Endometrial microvascular endothelial cells (primary cell): ENCODE data around the gene ARMC3. TPM values are rescaled to one million over a fixed set of nuclear protein-coding genes. Genes with fewer than 3 reads are reported as not detected.
"Not testable (repeated sequence)": the region's sequence is repeated elsewhere in the genome, so short reads cannot be mapped to it uniquely, and the experiment has no call there.

Source experiments
- in situ Hi-C: cut with HindIII; loops from 2 replicates; pipeline ENCODE4 v1.10.0; 2017; ENCODE audit warnings: low sequenced_read_pairs, low pct_unique_long_range_greater_than_20kb; ENCODE audit errors: inconsistent ontology term
- total RNA-seq: library from RNA; depleted of rRNA; stranded (reverse); fragments of >200 nt; gene quantifications from one replicate; pipeline ENCODE4 v1.2.3, GENCODE V29; 2015; ENCODE audit errors: inconsistent ontology term

The ARMC3 gene
- total RNA-seq, 1 donor from 2014 or later, result not detected

- in situ Hi-C loops, result no loop called here
These were observed 14.3 kb upstream of the ARMC3 start for GRCh38 chr10:22913474-22914092.

GRCh38 chr10:22915314-22915713 is 12.5 kb upstream of the ARMC3 start:
- in situ Hi-C loops, result no loop called here

GRCh38 chr10:22925088-22925487 is 2.8 kb upstream of the ARMC3 start:
- in situ Hi-C loops, result no loop called here

- in situ Hi-C loops, result no loop called here
These were observed 687 bp upstream of the ARMC3 start for GRCh38 chr10:22927166-22927565.

- in situ Hi-C loops, result not testable (repeated sequence)
These were observed 1.2 kb downstream of the ARMC3 start for GRCh38 chr10:22929053-22929452.

- in situ Hi-C loops, result no loop called here
These were observed 4.1 kb downstream of the ARMC3 start for GRCh38 chr10:22931948-22932347.

GRCh38 chr10:22932626-22933370 is 4.9 kb downstream of the ARMC3 start:
- in situ Hi-C loops, result no loop called here

- in situ Hi-C loops, result no loop called here
These were observed 6.9 kb downstream of the ARMC3 start for GRCh38 chr10:22934726-22935125.

GRCh38 chr10:22942437-22942836 is 14.6 kb downstream of the ARMC3 start:
- in situ Hi-C loops, result no loop called here

GRCh38 chr10:22945934-22946673 is 18.3 kb downstream of the ARMC3 start:
- in situ Hi-C loops, result no loop called here

GRCh38 chr10:22954970-22955369 is 27.1 kb downstream of the ARMC3 start:
- in situ Hi-C loops, result no loop called here

- in situ Hi-C loops, result no loop called here
These were observed 30.5 kb downstream of the ARMC3 start for GRCh38 chr10:22958338-22958737.

- in situ Hi-C loops, result no loop called here
These were observed 31.4 kb downstream of the ARMC3 start for GRCh38 chr10:22959292-22959691.

- in situ Hi-C loops, result no loop called here
These were observed 32.1 kb downstream of the ARMC3 start for GRCh38 chr10:22959950-22960349.

- in situ Hi-C loops, result no loop called here
These were observed 35.0 kb downstream of the ARMC3 start for GRCh38 chr10:22962817-22963216.

GRCh38 chr10:22969704-22970103 is 41.9 kb downstream of the ARMC3 start:
- in situ Hi-C loops, result no loop called here

GRCh38 chr10:22976534-22976933 is 48.7 kb downstream of the ARMC3 start:
- in situ Hi-C loops, result loop anchor here (25.0 kb wide), 1 partner anchor 989 kb away; no protein-coding TSS in a partner anchor

- in situ Hi-C loops, result loop anchor here (25.0 kb wide), 1 partner anchor 990 kb away; no protein-coding TSS in a partner anchor
These were observed 49.9 kb downstream of the ARMC3 start for GRCh38 chr10:22977751-22978150.

- in situ Hi-C loops, result loop anchor here (25.0 kb wide), 1 partner anchor 991 kb away; no protein-coding TSS in a partner anchor
These were observed 50.4 kb downstream of the ARMC3 start for GRCh38 chr10:22978287-22978686.

GRCh38 chr10:22978918-22979317 is 51.1 kb downstream of the ARMC3 start:
- in situ Hi-C loops, result loop anchor here (25.0 kb wide), 1 partner anchor 992 kb away; no protein-coding TSS in a partner anchor
